Endothelial cell of hepatic sinusoid (primary cell): Measurements from ENCODE around the gene ENDOV.

Experiments
- in situ Hi-C: cut with HindIII; loops from 2 replicates; pipeline ENCODE4 v1.10.0; 2017; ENCODE audit warnings: low sequenced_read_pairs

Gene ENDOV

DNA sequence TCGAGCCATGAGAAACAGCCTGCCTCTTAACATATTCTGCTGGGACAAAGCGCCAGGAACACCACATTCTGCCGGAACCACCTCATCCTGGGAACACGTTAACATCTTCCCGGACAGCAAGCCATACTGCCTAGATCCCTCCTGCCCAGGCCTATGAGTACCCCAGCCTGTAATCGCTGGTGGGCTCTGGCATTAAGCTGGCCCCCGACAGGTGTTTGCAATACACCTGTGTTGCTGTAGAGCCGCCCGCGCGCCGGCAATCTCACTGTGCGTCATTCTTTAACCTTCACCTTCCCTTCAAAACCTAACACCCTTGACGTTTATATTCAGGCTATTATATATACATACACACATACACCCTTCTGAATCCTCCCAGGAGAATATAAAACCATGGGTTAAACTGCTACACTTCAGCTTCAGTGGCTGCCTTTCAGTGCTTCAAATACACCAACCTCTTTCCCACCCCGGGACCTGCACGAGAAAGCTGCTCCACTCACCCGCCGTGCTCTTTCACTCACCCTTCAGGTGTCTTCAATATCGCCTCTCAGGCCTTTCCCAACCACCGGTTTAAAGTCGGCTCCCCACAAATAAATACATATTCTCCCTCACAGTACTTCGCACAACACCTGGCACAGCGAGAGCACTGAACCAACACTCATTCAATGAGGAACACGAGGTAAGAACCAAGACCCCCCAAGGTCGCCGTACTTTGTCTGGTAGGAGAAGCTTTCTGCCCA, 1.0 kb upstream of the ENDOV start:
- in situ Hi-C loops = loop anchor here (10.0 kb wide), 1 partner anchor 111 kb away; no protein-coding TSS in a partner anchor

GRCh38 chr17:80414508-80414802, 512 bp upstream of the ENDOV start:
- in situ Hi-C loops = loop anchor here (10.0 kb wide), 1 partner anchor 110 kb away; no protein-coding TSS in a partner anchor

- in situ Hi-C loops = loop anchor here (10.0 kb wide), 1 partner anchor 109 kb away; no protein-coding TSS in a partner anchor
These were observed 715 bp downstream of the ENDOV start for GRCh38 chr17:80415626-80416137.

- in situ Hi-C loops = loop anchor here (10.0 kb wide), 1 partner anchor 108 kb away; no protein-coding TSS in a partner anchor
These were observed 1.4 kb downstream of the ENDOV start for GRCh38 chr17:80416260-80416939.

DNA sequence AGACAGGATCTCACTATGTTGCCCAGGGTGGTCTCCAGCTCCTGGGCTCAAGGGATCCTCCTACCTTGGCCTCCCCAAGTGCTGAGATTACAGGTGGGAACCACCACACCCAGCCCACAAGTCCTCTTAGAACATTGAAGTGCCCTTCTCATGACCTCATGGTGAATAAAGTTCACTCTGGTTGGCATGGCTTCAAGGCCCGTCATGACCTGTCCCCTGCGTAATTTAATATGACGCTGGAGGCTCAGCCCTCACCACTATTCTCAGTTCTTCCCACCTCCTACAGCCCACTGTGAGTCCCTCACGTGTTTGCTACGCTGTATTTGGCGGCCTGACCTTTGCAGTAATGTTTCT, 1.9 kb downstream of the ENDOV start:
- in situ Hi-C loops = loop anchor here (10.0 kb wide), 1 partner anchor 108 kb away; no protein-coding TSS in a partner anchor

GRCh38 chr17:80418589-80418988, 3.6 kb downstream of the ENDOV start:
- in situ Hi-C loops = loop anchor here (10.0 kb wide), 1 partner anchor 106 kb away; no protein-coding TSS in a partner anchor

DNA sequence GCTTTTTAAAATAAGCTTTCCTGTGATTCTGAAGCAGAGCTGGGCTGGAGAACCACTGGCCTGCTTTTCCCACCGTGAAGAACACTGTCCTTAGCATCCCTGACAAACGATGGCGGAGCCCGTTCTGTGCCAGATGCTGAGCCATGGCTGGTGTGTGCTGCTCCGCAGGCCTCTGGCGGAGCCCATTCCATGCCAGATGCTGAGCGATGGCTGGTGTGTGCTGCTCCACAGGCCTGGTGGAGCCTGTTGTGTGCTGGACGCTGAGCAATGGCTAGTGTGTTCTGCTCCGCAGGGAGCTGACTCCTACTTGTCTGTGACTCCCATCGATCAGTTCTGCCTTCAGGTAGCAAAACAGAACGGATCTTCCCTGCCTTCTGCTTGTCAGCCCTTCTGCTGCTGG, 4.3 kb downstream of the ENDOV start:
- in situ Hi-C loops = loop anchor here (10.0 kb wide), 1 partner anchor 106 kb away; no protein-coding TSS in a partner anchor

DNA sequence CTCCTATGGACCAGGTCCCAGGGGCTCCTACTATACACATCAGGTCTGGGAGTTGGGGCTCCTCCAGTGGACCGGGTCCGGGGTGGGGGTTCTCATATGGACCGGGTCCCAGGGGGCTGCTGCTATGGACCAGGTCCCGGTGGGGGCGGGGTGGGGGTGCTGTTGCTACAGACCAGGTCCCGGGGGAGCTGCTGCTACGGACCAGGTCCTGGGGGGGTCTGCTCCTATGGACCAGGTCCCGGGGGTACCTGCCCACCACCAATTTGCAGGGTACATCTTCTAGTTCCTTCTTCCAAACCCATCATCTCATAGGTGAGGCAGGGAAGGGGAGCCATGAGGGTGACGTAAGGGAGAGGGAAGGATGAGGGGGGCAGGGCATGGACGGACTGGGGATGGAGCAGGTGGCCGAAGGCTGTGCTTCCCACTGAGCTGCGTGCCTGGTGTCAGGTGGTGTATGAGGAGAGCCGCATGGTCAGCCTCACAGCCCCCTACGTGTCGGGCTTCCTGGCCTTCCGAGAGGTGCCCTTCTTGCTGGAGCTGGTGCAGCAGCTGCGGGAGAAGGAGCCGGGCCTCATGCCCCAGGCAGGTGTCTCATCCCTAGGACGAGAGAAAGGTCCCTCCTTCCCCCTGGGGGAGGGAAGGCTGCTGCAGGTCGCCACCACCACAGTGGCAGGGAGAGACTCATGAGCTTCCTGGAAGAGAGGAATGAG, 6.6 kb downstream of the ENDOV start:
- in situ Hi-C loops = no loop called here

GRCh38 chr17:80422276-80422675, 7.3 kb downstream of the ENDOV start:
- in situ Hi-C loops = no loop called here

GRCh38 chr17:80422981-80423380, 8.0 kb downstream of the ENDOV start:
- in situ Hi-C loops = no loop called here

DNA sequence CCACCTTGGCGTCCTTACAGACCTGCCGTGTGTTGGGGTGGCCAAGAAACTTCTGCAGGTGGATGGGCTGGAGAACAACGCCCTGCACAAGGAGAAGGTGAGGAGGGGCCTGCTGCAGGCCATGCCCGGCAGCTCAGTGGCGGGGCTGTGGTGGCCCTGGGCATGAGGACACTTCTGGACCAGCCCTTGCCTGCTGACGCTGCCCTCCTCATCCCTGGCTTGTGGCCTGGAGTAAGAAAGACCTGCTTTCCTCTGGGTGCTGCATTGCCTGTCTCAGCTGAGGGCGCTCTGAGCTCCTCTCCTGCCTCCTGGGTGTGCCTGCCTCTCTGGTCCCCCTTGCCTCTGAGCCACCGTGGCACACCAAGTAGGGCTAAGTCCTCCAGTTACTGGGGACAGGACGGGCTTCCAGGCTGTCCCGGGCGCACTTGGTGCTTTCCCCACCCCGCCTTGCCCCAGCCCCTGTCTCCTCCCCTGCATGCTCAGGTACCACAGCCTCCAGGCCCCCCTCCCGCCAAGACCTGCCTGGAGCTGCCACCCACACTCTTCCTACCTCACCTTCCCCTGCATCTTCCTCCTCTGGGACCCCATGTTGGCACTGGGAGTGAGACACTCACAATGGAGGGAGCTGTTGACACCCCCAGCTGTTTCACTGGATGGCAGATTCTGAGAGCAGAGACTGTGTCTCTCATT, 8.7 kb downstream of the ENDOV start:
- in situ Hi-C loops = no loop called here

GRCh38 chr17:80424261-80424660, 9.3 kb downstream of the ENDOV start:
- in situ Hi-C loops = no loop called here

DNA sequence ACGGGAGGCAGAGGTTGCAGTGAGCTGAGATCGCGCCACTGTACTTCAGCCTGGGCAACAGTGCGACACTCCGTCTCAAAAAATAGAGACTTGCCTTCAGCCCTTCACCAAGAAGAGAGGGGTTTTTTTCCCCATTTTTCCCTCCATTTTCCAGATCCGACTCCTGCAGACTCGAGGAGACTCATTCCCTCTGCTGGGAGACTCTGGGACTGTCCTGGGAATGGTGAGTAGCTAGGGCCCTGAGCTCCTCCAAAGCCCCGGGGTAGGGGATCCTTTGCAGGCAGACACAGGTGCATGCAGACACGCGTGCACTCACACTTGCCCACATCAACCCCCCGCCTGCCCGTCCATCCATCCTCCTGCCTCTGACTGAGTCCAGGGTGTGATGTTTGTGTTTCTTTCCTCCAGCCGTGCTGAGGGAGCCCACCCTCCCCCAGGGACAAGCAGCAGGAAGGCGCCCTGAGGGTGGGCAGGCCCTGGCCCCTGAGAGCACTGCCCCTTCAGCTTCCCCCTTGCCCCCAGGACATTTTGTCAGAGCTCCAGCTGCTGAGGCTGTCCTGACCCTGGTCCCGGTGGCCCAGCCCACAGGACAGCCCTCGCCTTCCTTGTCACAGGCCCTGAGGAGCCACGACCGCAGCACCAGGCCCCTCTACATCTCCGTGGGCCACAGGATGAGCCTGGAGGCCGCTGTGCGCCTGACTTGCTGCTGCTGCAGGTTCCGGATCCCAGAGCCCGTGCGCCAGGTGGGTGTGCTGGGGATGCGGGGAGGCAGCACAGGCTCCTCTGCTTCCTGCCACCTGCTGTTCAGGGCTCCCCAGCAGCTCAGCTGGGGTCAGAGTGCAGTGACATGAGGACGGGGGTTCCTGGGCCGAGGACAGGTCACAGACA, 10.2 kb downstream of the ENDOV start:
- in situ Hi-C loops = loop anchor here (25.0 kb wide), 1 partner anchor 687 kb away; no protein-coding TSS in a partner anchor

DNA sequence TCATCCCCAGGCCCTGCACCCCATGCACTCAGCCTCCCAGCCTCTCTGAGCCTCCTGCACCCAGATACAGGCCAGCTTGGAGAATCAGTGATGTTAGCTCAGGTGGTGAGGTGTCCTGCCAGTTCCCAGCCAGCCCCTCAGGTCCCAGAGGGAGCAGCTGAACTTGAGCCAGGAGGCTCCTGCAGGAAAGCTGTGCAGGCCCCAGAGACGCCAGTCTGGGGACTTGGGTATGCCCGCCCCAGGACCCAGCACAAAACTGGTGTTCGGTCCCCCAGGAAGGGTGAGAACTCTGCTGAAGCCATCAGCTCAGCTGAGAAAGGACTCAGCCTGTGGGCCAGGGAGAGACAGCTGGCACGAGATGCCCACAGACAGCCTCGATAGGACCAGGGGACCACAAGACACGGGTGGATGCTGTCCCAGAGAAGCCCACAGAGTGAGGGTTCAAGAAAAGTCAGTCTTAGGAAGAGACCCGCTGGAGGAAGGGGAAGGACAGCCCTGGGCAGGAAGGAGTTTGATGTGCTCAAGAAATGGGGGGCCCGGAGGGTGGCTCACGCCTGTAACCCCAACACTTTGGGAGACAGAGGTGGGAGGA, 11.0 kb downstream of the ENDOV start:
- in situ Hi-C loops = loop anchor here (25.0 kb wide), 1 partner anchor 686 kb away; no protein-coding TSS in a partner anchor

DNA sequence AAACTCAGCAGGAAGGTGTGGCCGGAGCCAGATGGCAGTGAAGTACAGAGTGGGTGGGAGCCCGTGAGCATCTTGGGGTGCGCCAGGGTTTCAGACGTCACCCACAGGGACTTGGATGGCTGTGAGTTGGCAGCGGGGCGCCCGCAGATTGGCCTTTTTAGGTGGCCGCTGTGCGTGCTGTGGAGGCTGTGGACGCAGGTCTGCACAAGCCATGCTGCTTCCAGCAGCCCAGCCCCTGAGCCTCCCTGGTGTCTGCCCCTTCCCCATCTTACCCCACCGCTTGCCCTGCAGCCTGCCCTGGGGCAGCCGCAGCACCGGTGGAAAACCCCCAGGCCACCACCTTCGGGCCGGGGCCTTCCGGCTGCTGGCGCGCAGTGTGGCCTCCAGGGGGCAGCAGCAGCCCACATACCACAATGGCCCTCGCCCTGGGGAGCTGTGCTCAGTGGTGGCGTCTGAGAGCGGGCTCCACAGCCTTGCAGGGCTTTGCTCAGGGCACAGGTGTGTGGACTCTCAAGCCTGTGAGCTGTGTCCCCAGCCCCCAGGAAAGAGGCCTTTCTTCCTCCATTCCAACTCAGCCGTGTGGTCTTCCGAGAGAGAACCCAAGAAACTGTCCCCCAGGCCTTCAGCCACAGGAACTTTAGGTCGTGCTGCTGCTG, 11.8 kb downstream of the ENDOV start:
- in situ Hi-C loops = loop anchor here (25.0 kb wide), 1 partner anchor 686 kb away; no protein-coding TSS in a partner anchor

- in situ Hi-C loops = loop anchor here (25.0 kb wide), 1 partner anchor 685 kb away; no protein-coding TSS in a partner anchor
These were observed 12.7 kb downstream of the ENDOV start for GRCh38 chr17:80427366-80428282.

DNA sequence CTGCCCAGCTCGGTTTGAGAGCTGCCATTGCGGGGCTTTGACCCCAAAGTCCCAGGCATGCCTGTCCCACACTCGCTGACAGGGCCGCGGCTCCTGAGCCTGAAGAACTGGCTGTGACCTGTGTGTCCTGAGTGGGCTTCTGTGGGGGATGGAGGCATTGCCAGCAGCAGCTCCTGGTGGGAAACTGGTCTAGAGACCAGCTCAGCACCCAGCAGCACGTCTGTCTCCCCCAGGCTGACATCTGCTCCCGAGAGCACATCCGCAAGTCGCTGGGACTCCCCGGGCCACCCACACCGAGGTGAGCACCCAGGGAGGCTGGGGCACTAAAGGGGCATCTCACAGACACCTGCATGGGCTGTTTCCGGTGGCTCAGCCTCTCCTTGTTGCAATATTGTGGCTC, 13.4 kb downstream of the ENDOV start:
- in situ Hi-C loops = loop anchor here (25.0 kb wide), 1 partner anchor 684 kb away; no protein-coding TSS in a partner anchor
